ENCODE data around the gene SLC7A6. TPM values are rescaled to one million over a fixed set of nuclear protein-coding genes. Genes with fewer than 3 reads are reported as not detected.

Gene SLC7A6
- total and polyA plus RNA-seq, 10 of the 15 experiments (the other 5 are each of a cell fraction or from before 2014, with no cell fraction given), result 8.2 to 60.4 (median 28.6) TPM

DNA sequence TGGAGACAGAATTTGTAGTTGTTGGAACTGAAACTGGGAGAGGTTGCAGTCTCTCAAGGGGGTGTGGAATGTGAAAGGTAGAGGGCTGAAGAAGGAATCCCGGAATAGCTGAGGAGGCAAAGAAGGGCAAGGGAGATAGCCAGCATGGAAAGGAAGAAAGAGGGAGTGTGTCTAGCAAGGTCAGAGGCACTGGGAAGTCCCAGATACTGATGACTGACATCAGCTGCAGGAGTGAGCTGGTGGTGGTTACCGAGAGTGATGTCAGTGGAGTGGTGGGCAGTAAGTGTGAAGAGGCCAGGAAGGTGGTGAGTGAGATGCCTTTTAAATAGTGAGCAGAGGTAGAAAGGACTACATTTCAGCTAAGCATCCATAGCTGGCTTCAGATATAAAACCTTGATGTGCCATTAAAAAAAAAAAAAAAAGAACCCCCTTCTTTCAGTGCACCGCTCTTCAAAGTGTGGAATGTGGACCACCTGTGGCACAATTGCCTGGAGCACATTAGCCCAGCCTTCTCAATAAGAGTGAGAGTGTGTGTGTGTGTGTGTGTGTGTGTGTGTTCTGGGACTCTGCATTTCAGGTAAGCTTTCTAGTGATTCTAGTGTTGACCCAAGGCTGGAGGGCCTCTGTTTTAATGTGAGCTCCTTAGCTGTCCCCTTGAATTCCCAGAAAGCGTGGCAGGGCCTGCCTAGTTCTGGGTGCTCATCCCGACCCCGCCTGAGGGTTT lies 55.0 kb downstream of the SLC7A6 start (continued):
- TF ChIP-seq, protein P1, sequence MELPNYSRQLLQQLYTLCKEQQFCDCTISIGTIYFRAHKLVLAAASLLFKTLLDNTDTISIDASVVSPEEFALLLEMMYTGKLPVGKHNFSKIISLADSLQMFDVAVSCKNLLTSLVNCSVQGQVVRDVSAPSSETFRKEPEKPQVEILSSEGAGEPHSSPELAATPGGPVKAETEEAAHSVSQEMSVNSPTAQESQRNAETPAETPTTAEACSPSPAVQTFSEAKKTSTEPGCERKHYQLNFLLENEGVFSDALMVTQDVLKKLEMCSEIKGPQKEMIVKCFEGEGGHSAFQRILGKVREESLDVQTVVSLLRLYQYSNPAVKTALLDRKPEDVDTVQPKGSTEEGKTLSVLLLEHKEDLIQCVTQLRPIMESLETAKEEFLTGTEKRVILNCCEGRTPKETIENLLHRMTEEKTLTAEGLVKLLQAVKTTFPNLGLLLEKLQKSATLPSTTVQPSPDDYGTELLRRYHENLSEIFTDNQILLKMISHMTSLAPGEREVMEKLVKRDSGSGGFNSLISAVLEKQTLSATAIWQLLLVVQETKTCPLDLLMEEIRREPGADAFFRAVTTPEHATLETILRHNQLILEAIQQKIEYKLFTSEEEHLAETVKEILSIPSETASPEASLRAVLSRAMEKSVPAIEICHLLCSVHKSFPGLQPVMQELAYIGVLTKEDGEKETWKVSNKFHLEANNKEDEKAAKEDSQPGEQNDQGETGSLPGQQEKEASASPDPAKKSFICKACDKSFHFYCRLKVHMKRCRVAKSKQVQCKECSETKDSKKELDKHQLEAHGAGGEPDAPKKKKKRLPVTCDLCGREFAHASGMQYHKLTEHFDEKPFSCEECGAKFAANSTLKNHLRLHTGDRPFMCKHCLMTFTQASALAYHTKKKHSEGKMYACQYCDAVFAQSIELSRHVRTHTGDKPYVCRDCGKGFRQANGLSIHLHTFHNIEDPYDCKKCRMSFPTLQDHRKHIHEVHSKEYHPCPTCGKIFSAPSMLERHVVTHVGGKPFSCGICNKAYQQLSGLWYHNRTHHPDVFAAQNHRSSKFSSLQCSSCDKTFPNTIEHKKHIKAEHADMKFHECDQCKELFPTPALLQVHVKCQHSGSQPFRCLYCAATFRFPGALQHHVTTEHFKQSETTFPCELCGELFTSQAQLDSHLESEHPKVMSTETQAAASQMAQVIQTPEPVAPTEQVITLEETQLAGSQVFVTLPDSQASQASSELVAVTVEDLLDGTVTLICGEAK (IDR thresholded peaks at IDR 0.05; ENCODE audit: borderline replicate concordance), result no peak
- TF ChIP-seq NFIC (IDR thresholded peaks at IDR 0.05; ENCODE audit: low read depth, low read length), result peak; percentile 51; the same call in 1 of the 2 replicates
- TF ChIP-seq ATF7 (IDR thresholded peaks at IDR 0.05; ENCODE audit: low read depth), result peak; percentile 97
- TF ChIP-seq, protein P2, sequence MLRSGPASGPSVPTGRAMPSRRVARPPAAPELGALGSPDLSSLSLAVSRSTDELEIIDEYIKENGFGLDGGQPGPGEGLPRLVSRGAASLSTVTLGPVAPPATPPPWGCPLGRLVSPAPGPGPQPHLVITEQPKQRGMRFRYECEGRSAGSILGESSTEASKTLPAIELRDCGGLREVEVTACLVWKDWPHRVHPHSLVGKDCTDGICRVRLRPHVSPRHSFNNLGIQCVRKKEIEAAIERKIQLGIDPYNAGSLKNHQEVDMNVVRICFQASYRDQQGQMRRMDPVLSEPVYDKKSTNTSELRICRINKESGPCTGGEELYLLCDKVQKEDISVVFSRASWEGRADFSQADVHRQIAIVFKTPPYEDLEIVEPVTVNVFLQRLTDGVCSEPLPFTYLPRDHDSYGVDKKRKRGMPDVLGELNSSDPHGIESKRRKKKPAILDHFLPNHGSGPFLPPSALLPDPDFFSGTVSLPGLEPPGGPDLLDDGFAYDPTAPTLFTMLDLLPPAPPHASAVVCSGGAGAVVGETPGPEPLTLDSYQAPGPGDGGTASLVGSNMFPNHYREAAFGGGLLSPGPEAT (IDR thresholded peaks at IDR 0.05; ENCODE audit: low read depth), result peak; percentile 89
- TF ChIP-seq, protein P3, sequence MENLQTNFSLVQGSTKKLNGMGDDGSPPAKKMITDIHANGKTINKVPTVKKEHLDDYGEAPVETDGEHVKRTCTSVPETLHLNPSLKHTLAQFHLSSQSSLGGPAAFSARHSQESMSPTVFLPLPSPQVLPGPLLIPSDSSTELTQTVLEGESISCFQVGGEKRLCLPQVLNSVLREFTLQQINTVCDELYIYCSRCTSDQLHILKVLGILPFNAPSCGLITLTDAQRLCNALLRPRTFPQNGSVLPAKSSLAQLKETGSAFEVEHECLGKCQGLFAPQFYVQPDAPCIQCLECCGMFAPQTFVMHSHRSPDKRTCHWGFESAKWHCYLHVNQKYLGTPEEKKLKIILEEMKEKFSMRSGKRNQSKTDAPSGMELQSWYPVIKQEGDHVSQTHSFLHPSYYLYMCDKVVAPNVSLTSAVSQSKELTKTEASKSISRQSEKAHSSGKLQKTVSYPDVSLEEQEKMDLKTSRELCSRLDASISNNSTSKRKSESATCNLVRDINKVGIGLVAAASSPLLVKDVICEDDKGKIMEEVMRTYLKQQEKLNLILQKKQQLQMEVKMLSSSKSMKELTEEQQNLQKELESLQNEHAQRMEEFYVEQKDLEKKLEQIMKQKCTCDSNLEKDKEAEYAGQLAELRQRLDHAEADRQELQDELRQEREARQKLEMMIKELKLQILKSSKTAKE (IDR thresholded peaks at IDR 0.05; ENCODE audit: low read depth, poor library complexity, severe bottlenecking), result peak; percentile 16
- TF ChIP-seq CREB1 (IDR thresholded peaks at IDR 0.05; ENCODE audit: low read depth), result peak; percentile 76
- TF ChIP-seq IRF4 (IDR thresholded peaks at IDR 0.05; ENCODE audit: low read depth, low read length), result 0 out of 2 replicates have a peak, but pooled peaks have one; percentile 31
- no peak for TF ChIP-seq STAT3 (IDR thresholded peaks at IDR 0.05; ENCODE audit: low read depth, low read length)
- TF ChIP-seq, protein P4, sequence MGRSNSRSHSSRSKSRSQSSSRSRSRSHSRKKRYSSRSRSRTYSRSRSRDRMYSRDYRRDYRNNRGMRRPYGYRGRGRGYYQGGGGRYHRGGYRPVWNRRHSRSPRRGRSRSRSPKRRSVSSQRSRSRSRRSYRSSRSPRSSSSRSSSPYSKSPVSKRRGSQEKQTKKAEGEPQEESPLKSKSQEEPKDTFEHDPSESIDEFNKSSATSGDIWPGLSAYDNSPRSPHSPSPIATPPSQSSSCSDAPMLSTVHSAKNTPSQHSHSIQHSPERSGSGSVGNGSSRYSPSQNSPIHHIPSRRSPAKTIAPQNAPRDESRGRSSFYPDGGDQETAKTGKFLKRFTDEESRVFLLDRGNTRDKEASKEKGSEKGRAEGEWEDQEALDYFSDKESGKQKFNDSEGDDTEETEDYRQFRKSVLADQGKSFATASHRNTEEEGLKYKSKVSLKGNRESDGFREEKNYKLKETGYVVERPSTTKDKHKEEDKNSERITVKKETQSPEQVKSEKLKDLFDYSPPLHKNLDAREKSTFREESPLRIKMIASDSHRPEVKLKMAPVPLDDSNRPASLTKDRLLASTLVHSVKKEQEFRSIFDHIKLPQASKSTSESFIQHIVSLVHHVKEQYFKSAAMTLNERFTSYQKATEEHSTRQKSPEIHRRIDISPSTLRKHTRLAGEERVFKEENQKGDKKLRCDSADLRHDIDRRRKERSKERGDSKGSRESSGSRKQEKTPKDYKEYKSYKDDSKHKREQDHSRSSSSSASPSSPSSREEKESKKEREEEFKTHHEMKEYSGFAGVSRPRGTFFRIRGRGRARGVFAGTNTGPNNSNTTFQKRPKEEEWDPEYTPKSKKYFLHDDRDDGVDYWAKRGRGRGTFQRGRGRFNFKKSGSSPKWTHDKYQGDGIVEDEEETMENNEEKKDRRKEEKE (IDR thresholded peaks at IDR 0.05), result no peak
- TF ChIP-seq RFX5 (IDR thresholded peaks at IDR 0.05; ENCODE audit: low read depth, low read length), result 0 out of 2 replicates have a peak, but pooled peaks have one; percentile 56
- peak; percentile 64 to 80; a peak in 3 of 4 replicates for TF ChIP-seq IKZF2 (IDR thresholded peaks at IDR 0.05)
- TF ChIP-seq EP300 (IDR thresholded peaks at IDR 0.05; ENCODE audit: borderline replicate concordance in 1 of 2, control insufficient read depth in 1 of 2, low read depth in 2 of 2, low read length in 2 of 2), result peak in 1 of 2 experiments; percentile 71; a peak in 3 of 4 replicates
- TF ChIP-seq MEF2B (IDR thresholded peaks at IDR 0.05; ENCODE audit: partially characterized antibody, poor library complexity, severe bottlenecking), result no peak
- peak; percentile 52; the same call in 1 of the 2 replicates for TF ChIP-seq SIN3A (IDR thresholded peaks at IDR 0.05; ENCODE audit: low read depth, low read length)
- TF ChIP-seq ZBED1 (IDR thresholded peaks at IDR 0.05; ENCODE audit: borderline replicate concordance), result no peak
- 0 out of 2 replicates have a peak, but pooled peaks have one; percentile 5 for TF ChIP-seq SMC3 (IDR thresholded peaks at IDR 0.05; ENCODE audit: borderline replicate concordance, low read length)

All from GM12878 (cell line).